ENCODE measurements around the gene PTK7.
"Not testable (repeated sequence)": the region's sequence is repeated elsewhere in the genome, so short reads cannot be mapped to it uniquely, and the experiment has no call there.

The PTK7 gene

GRCh38 chr6:43120101-43120763 is 44.1 kb downstream of the PTK7 start:
- DNase-seq, result no peak

GRCh38 chr6:43120944-43121913 is 45.1 kb downstream of the PTK7 start:
- no peak for DNase-seq

DNA sequence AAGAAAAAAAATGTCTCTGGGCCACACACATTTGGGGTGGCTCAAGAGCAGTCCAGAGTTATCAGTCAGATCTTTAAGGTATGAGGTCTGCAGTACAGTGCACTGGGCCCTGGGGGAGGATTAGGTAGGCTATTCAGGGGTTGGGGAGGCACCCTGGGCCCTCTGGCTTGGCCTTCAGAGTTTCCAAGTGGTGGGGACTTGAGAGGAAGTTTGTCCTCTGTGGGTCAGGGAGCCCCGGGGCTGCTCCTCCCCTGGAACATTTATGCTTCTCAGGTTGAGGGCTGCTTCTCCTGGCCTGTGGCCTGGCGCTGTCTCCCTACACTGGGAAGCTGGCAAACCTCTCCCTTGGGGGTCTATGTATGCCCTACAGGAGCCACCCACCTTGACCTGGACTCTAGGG is 46.0 kb downstream of the PTK7 start:
- no peak for DNase-seq

GRCh38 chr6:43123461-43124314 is 47.6 kb downstream of the PTK7 start:
- no peak for DNase-seq

DNA sequence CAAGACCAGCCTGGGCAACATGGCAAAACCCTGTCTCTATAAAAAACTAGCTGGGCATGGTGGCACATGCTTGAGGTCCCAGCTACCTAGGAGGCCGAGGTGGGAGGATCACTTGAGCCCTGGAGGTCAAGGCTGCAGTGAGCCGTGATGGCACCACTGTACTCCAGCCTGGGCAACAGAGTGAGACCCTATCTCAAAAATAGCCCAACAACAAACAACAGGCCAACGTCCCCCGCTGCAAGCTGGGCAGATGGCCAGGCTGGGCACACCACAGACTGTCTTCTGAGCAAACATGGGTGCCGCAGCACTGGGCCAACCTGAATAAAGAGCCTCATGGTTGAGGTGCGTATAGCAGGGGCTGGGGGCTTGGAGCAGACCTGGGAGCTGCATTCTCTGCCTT is 48.4 kb downstream of the PTK7 start:
- DNase-seq, result no peak

DNA sequence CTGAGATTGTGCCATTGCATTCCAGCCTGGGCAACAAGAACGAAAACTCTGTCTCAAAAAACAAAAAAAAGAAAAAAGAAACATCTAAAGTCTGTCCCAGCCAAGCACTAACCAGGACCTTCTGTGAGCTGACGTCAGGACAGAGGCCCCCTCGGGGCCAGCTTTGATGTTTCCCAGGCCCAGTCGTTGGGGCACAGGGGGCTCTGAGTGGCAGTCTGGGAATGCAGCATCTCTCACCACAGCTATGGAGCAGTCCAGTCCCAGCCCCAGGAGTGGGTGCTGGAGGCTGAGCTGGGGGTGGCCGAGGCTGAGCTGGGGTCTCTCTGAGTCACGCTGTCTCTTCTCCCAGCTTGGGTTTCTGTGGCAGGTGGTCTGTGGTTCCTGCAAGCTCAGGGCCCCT is 49.0 kb downstream of the PTK7 start:
- no peak for DNase-seq

GRCh38 chr6:43125555-43125954 is 49.4 kb downstream of the PTK7 start:
- DNase-seq, result no peak

- no peak for DNase-seq
These were observed 51.1 kb downstream of the PTK7 start for GRCh38 chr6:43127180-43127579.

DNA sequence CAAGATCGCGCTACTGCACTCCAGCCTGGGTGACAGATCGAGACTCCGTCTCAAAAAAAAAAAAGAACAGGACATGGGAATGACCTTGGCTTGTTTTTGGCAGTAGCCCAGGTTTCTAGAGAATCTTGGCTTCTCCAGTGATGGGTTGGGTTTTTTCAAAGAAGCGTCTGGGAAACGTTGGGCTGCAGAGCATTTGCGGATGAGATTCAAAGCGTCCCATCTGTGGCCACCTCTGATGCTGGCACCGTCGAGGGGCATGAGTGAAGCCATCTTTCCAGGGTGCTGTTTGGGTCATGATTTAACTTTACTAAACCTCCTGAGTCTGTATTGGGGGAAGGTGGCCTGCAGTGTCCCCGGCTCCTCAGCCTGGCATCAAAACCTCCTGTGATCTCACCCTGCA is 51.8 kb downstream of the PTK7 start:
- DNase-seq, result no peak

- no peak for DNase-seq
These were observed 52.8 kb downstream of the PTK7 start for GRCh38 chr6:43128926-43129325.

DNA sequence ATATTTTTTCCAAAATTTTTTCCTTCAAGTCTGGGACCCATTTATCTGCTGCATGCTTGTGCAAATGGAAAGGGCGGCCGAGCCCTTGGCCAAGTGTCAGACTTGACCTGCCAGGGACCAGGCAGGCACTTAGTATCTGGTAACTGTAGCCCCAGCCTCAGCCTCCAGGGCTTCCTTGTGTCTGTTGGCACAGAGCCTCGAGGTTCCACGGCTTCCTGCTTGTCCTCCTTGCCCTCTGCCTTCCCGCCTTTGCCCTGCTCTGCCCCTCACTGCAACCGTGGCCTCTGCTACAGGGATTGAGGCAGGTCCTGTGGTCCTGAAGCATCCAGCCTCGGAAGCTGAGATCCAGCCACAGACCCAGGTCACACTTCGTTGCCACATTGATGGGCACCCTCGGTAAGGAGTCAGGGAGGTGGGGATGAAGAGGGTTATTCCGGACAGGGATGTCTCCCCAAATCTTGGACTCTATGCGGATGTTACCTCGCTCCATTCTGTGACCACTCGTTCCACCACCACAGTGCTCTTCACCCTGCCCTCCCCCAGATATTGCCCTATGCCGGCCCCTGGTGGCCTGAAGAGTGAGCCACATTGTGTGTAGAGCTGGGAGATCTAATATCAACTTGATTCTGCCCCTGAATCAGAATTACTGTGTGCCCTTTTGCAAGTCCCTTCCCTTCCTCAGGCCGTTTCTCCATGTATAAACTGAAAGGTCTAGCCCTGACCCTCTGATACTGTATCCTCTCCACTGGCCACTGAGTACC is 53.5 kb downstream of the PTK7 start:
- DNase-seq, result peak; percentile 23

DNA sequence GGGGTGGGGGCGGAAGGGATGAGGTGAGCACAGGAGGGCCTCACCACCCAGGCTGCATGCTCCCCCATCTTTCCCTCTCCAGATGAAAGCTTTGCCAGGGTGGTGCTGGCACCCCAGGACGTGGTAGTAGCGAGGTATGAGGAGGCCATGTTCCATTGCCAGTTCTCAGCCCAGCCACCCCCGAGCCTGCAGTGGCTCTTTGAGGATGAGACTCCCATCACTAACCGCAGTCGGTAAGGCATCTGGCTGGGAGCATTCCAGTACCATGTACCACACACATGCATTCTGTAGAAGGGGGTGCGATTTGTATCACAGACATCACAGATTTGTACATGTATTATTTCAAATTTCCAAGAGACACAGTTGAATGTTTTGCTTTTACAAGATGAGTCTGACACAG is 54.3 kb downstream of the PTK7 start:
- DNase-seq, result no peak

DNA sequence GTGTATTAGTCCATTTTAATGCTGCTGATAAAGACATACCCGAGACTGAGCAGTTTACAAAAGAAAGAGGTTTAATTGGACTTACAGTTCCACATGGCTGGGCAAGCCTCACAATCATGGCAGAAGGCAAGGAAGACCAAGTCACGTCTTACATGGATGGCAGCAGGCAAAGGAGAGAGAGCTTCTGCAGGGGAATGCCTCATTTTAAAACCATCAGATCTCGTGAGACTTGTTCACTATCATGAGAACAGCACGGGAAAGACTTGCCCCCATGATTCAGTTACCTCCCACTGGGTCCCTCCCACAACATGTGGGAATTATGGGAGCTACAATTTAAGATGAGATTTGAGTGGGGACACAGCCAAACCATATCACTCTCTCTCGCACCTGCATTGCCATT is 55.3 kb downstream of the PTK7 start:
- DNase-seq, result not testable (repeated sequence)

DNA sequence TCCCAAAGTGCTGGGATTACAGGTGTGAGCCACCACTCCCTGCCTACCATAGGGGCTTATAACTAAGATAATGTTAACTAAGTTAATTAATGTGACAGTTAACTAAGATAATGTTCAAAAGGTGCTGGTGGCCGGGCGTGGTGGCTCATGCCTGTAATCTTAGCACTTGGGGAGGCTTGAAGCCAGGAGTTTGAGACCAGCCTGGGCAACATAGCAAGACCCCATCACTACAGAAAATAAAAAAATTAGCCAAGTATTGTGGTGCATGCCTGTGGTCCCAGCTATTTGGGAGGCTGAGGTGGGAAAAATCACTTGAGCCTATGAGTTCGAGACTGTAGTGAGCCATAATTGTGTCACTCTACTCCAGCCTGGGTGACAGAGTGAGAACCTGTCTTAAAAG is 62.2 kb downstream of the PTK7 start:
- DNase-seq, result no peak

GRCh38 chr6:43139973-43140372 is 63.9 kb downstream of the PTK7 start:
- not testable (repeated sequence) for DNase-seq

- DNase-seq, result no peak
These were observed 65.5 kb downstream of the PTK7 start for GRCh38 chr6:43141644-43142043.

DNA sequence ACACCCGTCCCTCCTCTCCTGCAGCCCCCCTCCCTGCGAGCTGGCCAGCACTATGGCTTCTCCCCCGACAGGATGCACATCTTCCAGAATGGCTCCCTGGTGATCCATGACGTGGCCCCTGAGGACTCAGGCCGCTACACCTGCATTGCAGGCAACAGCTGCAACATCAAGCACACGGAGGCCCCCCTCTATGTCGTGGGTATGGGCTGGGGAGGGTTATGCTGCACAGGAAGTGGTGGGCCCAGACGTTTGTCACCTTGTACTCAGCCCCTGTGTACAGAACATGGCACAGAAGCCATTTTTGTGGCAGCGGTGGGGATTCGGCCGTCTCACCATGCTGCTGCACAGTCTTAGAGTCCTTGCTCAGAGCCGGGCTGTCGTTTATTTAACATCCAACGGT is 66.0 kb downstream of the PTK7 start:
- DNase-seq, result no peak

- peak; percentile 80 for DNase-seq
These were observed 67.4 kb downstream of the PTK7 start for GRCh38 chr6:43143235-43144128.

DNA sequence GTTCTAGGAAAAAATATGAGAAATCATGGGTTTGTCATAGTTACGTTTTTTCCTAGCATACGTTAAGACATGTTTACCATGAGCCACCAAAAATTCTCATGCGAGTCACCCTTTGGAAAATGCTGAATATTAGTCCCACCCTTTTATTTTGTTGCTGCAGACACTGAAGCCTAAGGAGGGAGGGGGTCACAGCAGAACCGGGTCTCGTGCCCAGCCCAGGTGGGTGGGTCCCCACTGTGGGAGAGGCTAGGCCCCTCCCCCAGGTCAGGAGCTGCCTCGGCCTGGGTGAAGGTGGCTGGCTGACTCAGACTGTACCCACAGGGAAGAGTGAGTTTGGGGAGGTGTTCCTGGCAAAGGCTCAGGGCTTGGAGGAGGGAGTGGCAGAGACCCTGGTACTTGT is 68.8 kb downstream of the PTK7 start:
- no peak for DNase-seq

DNA sequence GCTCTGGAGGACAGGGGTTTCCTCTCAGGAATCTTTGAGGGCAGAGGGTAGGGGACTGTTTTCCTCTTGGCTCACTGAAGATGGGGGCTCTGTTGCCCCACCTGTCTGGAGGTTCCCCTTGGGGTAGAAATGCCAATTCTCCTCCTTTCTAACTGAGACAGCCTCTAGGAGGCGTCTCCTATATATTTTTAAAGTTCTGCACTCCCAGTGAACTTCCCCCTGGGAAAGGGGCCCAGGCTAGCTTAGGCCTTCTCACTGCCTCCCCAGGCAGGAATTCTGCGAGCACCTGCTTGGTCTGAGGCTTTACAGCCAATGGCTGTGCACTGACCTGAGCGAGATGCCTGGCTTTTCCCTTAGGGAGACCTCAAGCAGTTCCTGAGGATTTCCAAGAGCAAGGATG is 70.1 kb downstream of the PTK7 start:
- no peak for DNase-seq
